ENCODE measurements around the gene VPS13D. TPM values are rescaled to one million over a fixed set of nuclear protein-coding genes. Genes with fewer than 3 reads are reported as not detected.

Gene VPS13D
- total and polyA plus RNA-seq, 2 donors (not counting 3 experiments of a cell fraction or from before 2014, with no cell fraction given) = 13.6 to 48.5 TPM

DNA sequence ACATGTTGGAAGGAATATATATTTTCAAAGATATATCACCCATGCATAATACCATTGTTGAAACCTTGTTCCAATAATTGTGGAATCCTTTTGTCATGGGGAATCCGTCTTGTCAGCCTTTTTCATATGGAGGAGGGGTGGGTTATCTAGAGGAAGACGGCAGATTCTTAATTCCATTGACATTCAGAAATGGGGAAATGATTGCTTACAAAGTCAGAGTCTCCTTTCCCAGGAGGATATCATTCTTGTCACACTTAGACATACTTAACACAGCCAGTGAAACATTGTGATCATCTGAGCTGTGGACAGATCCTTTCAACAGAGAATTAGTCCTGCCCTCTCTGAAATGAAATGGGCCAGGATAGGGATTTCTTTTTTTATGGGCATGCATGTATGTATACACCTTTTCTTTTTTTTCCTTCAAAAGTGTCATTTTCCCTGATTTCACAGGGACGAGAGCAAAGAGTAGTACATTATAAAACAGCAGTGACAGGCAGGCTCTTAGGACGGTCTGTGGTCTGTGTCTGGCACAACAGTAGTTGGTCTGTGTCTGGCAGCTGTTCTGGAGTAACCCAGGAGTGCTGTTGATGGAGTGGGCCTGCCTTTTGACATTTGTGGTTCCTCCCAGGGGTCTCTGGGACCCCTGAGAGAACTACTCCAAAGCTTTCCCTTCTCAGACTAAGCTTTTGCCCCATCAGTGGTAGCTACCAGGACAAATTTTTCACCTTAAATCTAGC is 50.1 kb downstream of the VPS13D start:
- H3K27me3 ChIP-seq (ENCODE audit: control insufficient read depth in 2 of 2, insufficient read depth in 2 of 2, low read length in 2 of 2) = no peaks in the 10 kb centered on the region
- no peak overlapping the region for H3K9ac ChIP-seq (replicated peaks; ENCODE audit: extremely low read depth, insufficient read depth, low read length)
- no peak overlapping the region for H3K4me3 ChIP-seq (replicated peaks in 1 of 3; ENCODE audit: insufficient read depth in 1 of 3, low read depth in 1 of 3, low read length in 3 of 3)
- no TSS peak for BruUV-seq (replicated peaks)
- H3K9me1 ChIP-seq (replicated peaks; ENCODE audit: control insufficient read depth, extremely low read depth, insufficient read depth, low read length) = no peaks in the 10 kb centered on the region
- intact Hi-C loops (cut with micrococcal nuclease) = loop anchor here (10.0 kb wide), 1 partner anchor 65 kb away; no protein-coding TSS in a partner anchor
- no peak overlapping the region for H3K27ac ChIP-seq (ENCODE audit: insufficient read depth, low read depth, low read length)
- TF ChIP-seq, protein P1, sequence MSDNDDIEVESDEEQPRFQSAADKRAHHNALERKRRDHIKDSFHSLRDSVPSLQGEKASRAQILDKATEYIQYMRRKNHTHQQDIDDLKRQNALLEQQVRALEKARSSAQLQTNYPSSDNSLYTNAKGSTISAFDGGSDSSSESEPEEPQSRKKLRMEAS (IDR thresholded peaks at IDR 0.05; ENCODE audit: insufficient read depth, insufficient read length) = no peak
- TF ChIP-seq EZH2 (IDR thresholded peaks at IDR 0.05; ENCODE audit: borderline replicate concordance, low read depth, low read length, severe bottlenecking) (no peak), POLR2AphosphoS5 (IDR thresholded peaks at IDR 0.05; ENCODE audit: insufficient read depth, low read depth, low read length) (no peak), FOS (IDR thresholded peaks at IDR 0.05; ENCODE audit: borderline replicate concordance, insufficient read depth, low read length) (no peak), GATA2 (IDR thresholded peaks at IDR 0.05; ENCODE audit: insufficient read depth, insufficient read length, low read depth, low read length) (no peak), POLR2A (IDR thresholded peaks at IDR 0.05; ENCODE audit: low read depth, low read length) (no peak), JUN (IDR thresholded peaks at IDR 0.05; ENCODE audit: borderline replicate concordance, insufficient read depth, insufficient read length, low read depth) (no peak), MYC (IDR thresholded peaks at IDR 0.05; ENCODE audit: low read depth, low read length) (no peak)
- TF ChIP-seq, protein P2, sequence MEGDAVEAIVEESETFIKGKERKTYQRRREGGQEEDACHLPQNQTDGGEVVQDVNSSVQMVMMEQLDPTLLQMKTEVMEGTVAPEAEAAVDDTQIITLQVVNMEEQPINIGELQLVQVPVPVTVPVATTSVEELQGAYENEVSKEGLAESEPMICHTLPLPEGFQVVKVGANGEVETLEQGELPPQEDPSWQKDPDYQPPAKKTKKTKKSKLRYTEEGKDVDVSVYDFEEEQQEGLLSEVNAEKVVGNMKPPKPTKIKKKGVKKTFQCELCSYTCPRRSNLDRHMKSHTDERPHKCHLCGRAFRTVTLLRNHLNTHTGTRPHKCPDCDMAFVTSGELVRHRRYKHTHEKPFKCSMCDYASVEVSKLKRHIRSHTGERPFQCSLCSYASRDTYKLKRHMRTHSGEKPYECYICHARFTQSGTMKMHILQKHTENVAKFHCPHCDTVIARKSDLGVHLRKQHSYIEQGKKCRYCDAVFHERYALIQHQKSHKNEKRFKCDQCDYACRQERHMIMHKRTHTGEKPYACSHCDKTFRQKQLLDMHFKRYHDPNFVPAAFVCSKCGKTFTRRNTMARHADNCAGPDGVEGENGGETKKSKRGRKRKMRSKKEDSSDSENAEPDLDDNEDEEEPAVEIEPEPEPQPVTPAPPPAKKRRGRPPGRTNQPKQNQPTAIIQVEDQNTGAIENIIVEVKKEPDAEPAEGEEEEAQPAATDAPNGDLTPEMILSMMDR (IDR thresholded peaks at IDR 0.05; ENCODE audit: extremely low read depth in 1 of 2, insufficient read depth in 1 of 2, low read depth in 1 of 2, low read length in 2 of 2) = no peak
- H3K36me3 ChIP-seq (ENCODE audit: control insufficient read depth in 2 of 2, extremely low read depth in 1 of 2, insufficient read depth in 2 of 2, low read length in 2 of 2) = peaks cover 21 to 24% of the 10 kb centered on the region in 2 experiments
- no peaks in the 10 kb centered on the region for H3K4me1 ChIP-seq (ENCODE audit: control insufficient read depth, extremely low read depth, insufficient read depth, low read length)
- no peak for FAIRE-seq
- no peaks in the 10 kb centered on the region for H4K20me1 ChIP-seq (replicated peaks; ENCODE audit: control insufficient read depth, extremely low read depth, insufficient read depth, low read length)
- DNase-seq (ENCODE audit: low read depth, low spot score) = no peak
- dilution Hi-C loops (cut with MboI; ENCODE audit: extremely low pct_ligation_motif_present, low sequenced_read_pairs) = no loop called here
- no peak overlapping the region for H3K4me2 ChIP-seq (ENCODE audit: insufficient read depth, low read length)
- no peak overlapping the region for H2AFZ ChIP-seq (ENCODE audit: low read depth, low read length)
- H3K9me3 ChIP-seq (replicated peaks; ENCODE audit: control insufficient read depth, insufficient read depth, low read length) = no peaks in the 10 kb centered on the region
- ChIA-PET POLR2A (interaction anchor here (0.6 kb wide), 2 partner anchors 133 to 372 kb away, joined by 4 to 5 read pairs; no protein-coding TSS in a partner anchor), CTCF (interaction anchor here (1.2 to 2.6 kb wide), 2 partner anchors 155 to 379 kb away, joined by 5 to 12 read pairs; no protein-coding TSS in a partner anchor)
- H3K79me2 ChIP-seq (ENCODE audit: control insufficient read depth, insufficient read depth, low read length) = no peaks in the 10 kb centered on the region

Data from endothelial cell of umbilical vein (primary cell).